H1 (cell line): ENCODE data around the gene FIGNL2. TPM values are rescaled to one million over a fixed set of nuclear protein-coding genes. Genes with fewer than 3 reads are reported as not detected.

Source experiments
- CTCF ChIA-PET: fragments of 300-600 bp; sonication (Branson Sonifier 250); formaldehyde crosslinking; loops from one replicate; lab custom pipeline; 2021; ENCODE audit not compliant: partially characterized antibody; lab: Charles Lee
- POLR2A ChIA-PET: fragments of 300-600 bp; sonication (Branson Sonifier 250); formaldehyde crosslinking; loops from one replicate; lab custom pipeline; 2021; ENCODE audit warnings: inconsistent platforms; ENCODE audit not compliant: partially characterized antibody; lab: Charles Lee
- DNase-seq, 2 experiments: peaks; one replicate each; pipeline versions ENCODE4 v3.0.0 to v3.0.0-alpha.2; 2010 to 2022; ENCODE audit warnings: low spot score in 2 of 2, low read depth in 1 of 2, mixed read lengths in 1 of 2
- FAIRE-seq: peaks from 2 replicates; lab custom pipeline; 2011; peaks lifted over from hg19 to GRCh38; lab: Jason Lieb, UNC
- H2AFZ ChIP-seq: 2 replicates; pipeline ENCODE4 v1.8.1; 2012; ENCODE audit warnings: low read length, inconsistent platforms
- H2AK5ac ChIP-seq: 2 replicates; pipeline ENCODE4 v1.6.1; 2013; ENCODE audit warnings: low read depth, low read length
- H2BK120ac ChIP-seq: replicated peaks from 2 replicates; pipeline ENCODE3; 2013; ENCODE audit warnings: low read depth, low read length, inconsistent platforms
- H2BK12ac ChIP-seq: 2 replicates; pipeline ENCODE4 v1.6.1; 2013; ENCODE audit warnings: low read depth, low read length
- H2BK15ac ChIP-seq: 2 replicates; pipeline ENCODE4 v1.6.1; 2013; ENCODE audit warnings: low read length
- H2BK20ac ChIP-seq: 2 replicates; pipeline ENCODE4 v1.6.1; 2013; ENCODE audit warnings: low read length
- H2BK5ac ChIP-seq: 2 replicates; pipeline ENCODE4 v1.6.1; 2013; ENCODE audit warnings: low read depth, low read length
- H3K14ac ChIP-seq: 2 replicates; pipeline ENCODE4 v1.6.1; 2013; ENCODE audit warnings: inconsistent platforms; ENCODE audit not compliant: insufficient read length
- H3K18ac ChIP-seq: 2 replicates; pipeline ENCODE4 v1.6.1; 2013; ENCODE audit warnings: low read length; ENCODE audit errors: extremely low read depth
- H3K23ac ChIP-seq: 2 replicates; pipeline ENCODE4 v1.6.1; 2013; ENCODE audit warnings: inconsistent platforms; ENCODE audit not compliant: insufficient read length
- H3K23me2 ChIP-seq: 2 replicates; pipeline ENCODE4 v1.6.1; 2013; ENCODE audit warnings: low read depth, low read length
- H3K27ac ChIP-seq: 2 replicates; pipeline ENCODE4 v1.6.1; 2011; ENCODE audit warnings: low read depth, low read length, inconsistent platforms
- H3K27me3 ChIP-seq, 4 experiments: replicated peaks in 1 of 4; 1 replicate in 1 of 4; 2 replicates in 3 of 4; pipeline versions ENCODE4 v1.6.1 to v1.8.1; 2011 to 2013; ENCODE audit warnings: low read length in 3 of 4, mild to moderate bottlenecking in 3 of 4, inconsistent platforms in 2 of 4, mixed read lengths in 2 of 4, moderate library complexity in 1 of 4; ENCODE audit not compliant: control insufficient read depth in 3 of 4, insufficient read depth in 3 of 4; ENCODE audit errors: extremely low read depth in 1 of 4
- H3K36me3 ChIP-seq, 4 experiments: 2 replicates each; pipeline versions ENCODE4 v1.6.1 to v1.8.1; 2011 to 2013; ENCODE audit warnings: mild to moderate bottlenecking in 4 of 4, low read length in 3 of 4, moderate library complexity in 2 of 4, control low read depth in 1 of 4, inconsistent platforms in 1 of 4; ENCODE audit not compliant: insufficient read depth in 4 of 4, control insufficient read depth in 2 of 4
- H3K4ac ChIP-seq: replicated peaks from 2 replicates; pipeline ENCODE3; 2013; ENCODE audit warnings: low read length, low read depth, mixed read lengths, inconsistent platforms; ENCODE audit not compliant: insufficient read length
- H3K4me1 ChIP-seq, 4 experiments: replicated peaks in 1 of 4; 1 replicate in 1 of 4; 2 replicates in 3 of 4; pipeline versions ENCODE4 v1.6.1 to v1.8.1; 2011 to 2013; ENCODE audit warnings: low read length in 3 of 4, inconsistent platforms in 2 of 4, mixed read lengths in 1 of 4; ENCODE audit not compliant: insufficient read depth in 4 of 4, control insufficient read depth in 3 of 4
- H3K4me2 ChIP-seq, 2 experiments: 2 replicates each; pipeline versions ENCODE4 v1.6.1 to v1.8.1; 2011 to 2013; ENCODE audit warnings: low read depth in 2 of 2, low read length in 2 of 2, control low read depth in 1 of 2, inconsistent platforms in 1 of 2, mild to moderate bottlenecking in 1 of 2; ENCODE audit not compliant: insufficient read depth in 1 of 2
- H3K4me3 ChIP-seq, 4 experiments: fragments of 200-600, 300-600 bp in 1 of 4; sonication (generic), shearing (Covaris generic), sonication (Bioruptor Twin) in 1 of 4; 2 replicates each; pipeline versions ENCODE4 v1.5.1 to v1.8.1; 2011 to 2016; ENCODE audit warnings: low read length in 4 of 4, low read depth in 3 of 4, control low read depth in 2 of 4, inconsistent platforms in 2 of 4, mild to moderate bottlenecking in 2 of 4, mixed read lengths in 1 of 4, moderate library complexity in 1 of 4; ENCODE audit not compliant: insufficient read depth in 2 of 4; ENCODE audit errors: extremely low read depth in 1 of 4
- H3K56ac ChIP-seq: replicated peaks from 2 replicates; pipeline ENCODE3; 2013; ENCODE audit warnings: low read depth, mild to moderate bottlenecking, mixed read lengths, low read length, inconsistent platforms; ENCODE audit not compliant: insufficient read length
- H3K79me1 ChIP-seq: 2 replicates; pipeline ENCODE4 v1.6.1; 2013; ENCODE audit warnings: low read depth, low read length, control low read depth
- H3K79me2 ChIP-seq, 2 experiments: 2 replicates each; pipeline versions ENCODE4 v1.6.1 to v1.8.1; 2012 to 2013; ENCODE audit warnings: low read length in 2 of 2, mild to moderate bottlenecking in 2 of 2, inconsistent platforms in 1 of 2; ENCODE audit not compliant: insufficient read depth in 2 of 2, control insufficient read depth in 1 of 2
- H3K9ac ChIP-seq, 4 experiments: replicated peaks in 1 of 4; 1 replicate in 1 of 4; 2 replicates in 3 of 4; pipeline versions ENCODE4 v1.6.1 to v1.8.1; 2011 to 2013; ENCODE audit warnings: low read depth in 3 of 4, low read length in 3 of 4, control low read depth in 2 of 4, mild to moderate bottlenecking in 2 of 4, moderate library complexity in 2 of 4, inconsistent platforms in 1 of 4; ENCODE audit errors: extremely low read depth in 1 of 4
- H3K9me3 ChIP-seq, 2 experiments: 2 replicates each; pipeline versions ENCODE4 v1.6.1 to v1.8.1; 2012 to 2013; ENCODE audit warnings: mild to moderate bottlenecking in 2 of 2, moderate library complexity in 2 of 2, control low read depth in 1 of 2, inconsistent platforms in 1 of 2, low read depth in 1 of 2, low read length in 1 of 2, mixed read lengths in 1 of 2; ENCODE audit not compliant: insufficient read depth in 2 of 2
- H4K20me1 ChIP-seq, 2 experiments: replicated peaks in 1 of 2; 2 replicates each; pipeline versions ENCODE3 to v1.8.1; 2011 to 2013; ENCODE audit warnings: inconsistent platforms in 2 of 2, low read length in 2 of 2, mild to moderate bottlenecking in 1 of 2; ENCODE audit not compliant: insufficient read depth in 2 of 2, control insufficient read depth in 1 of 2
- H4K5ac ChIP-seq: 2 replicates; pipeline ENCODE4 v1.6.1; 2013; ENCODE audit warnings: low read length, low read depth, mixed read lengths, inconsistent platforms; ENCODE audit not compliant: insufficient read length
- H4K8ac ChIP-seq: 2 replicates; pipeline ENCODE4 v1.8.0; 2013; ENCODE audit warnings: mild to moderate bottlenecking, moderate library complexity, low read length, inconsistent platforms; ENCODE audit not compliant: insufficient read depth; ENCODE audit errors: extremely low read depth
- H4K91ac ChIP-seq: replicated peaks from 2 replicates; pipeline ENCODE3; 2013; ENCODE audit warnings: low read length, mixed read lengths, inconsistent platforms; ENCODE audit not compliant: insufficient read length
- JUN ChIP-seq: IDR thresholded peaks from 2 replicates; pipeline ENCODE4 v1.6.1; 2011; ENCODE audit warnings: low read depth, mild to moderate bottlenecking, improper control_type of control experiment, low read length
- PHF8 ChIP-seq: fragments of 200-600 bp; sonication (generic); conservative IDR thresholded peaks from 2 replicates; pipeline ENCODE4 v1.7.1; 2012; ENCODE audit warnings: low read depth, mild to moderate bottlenecking, inconsistent platforms, low read length, moderate library complexity
- RFX5 ChIP-seq: IDR thresholded peaks from 2 replicates; pipeline ENCODE4 v1.6.1; 2011; ENCODE audit warnings: low read depth, low read length, improper control_type of control experiment, borderline replicate concordance
- SP4 ChIP-seq: IDR thresholded peaks from 2 replicates; pipeline ENCODE4 v1.6.1; 2012; ENCODE audit warnings: low read length, inconsistent platforms
- SUZ12 ChIP-seq: fragments of 200-600 bp; sonication (generic); IDR thresholded peaks from 2 replicates; pipeline ENCODE4 v1.6.1; 2012; ENCODE audit warnings: mild to moderate bottlenecking, inconsistent platforms, low read length, moderate library complexity, mixed read lengths
- TBP ChIP-seq: IDR thresholded peaks from 2 replicates; pipeline ENCODE4 v1.6.1; 2011; ENCODE audit warnings: low read depth, low read length, improper control_type of control experiment
- ZNF274 ChIP-seq: IDR thresholded peaks from 2 replicates; pipeline ENCODE4 v1.7.0; 2012; ENCODE audit warnings: low read length, borderline replicate concordance; ENCODE audit errors: extremely low read depth
- WGBS, 2 experiments: shearing (Covaris generic) in 1 of 2; methylation state at CpG; one replicate each; pipeline versions ENCODE4 v1.1.6 to v1.1.7; 2013 to 2015; ENCODE audit warnings: low lambda C conversion rate in 2 of 2, mixed read lengths in 2 of 2, inconsistent platforms in 1 of 2, low coverage in 1 of 2, missing lambda C conversion rate in 1 of 2; ENCODE audit not compliant: insufficient replicate concordance in 2 of 2, insufficient coverage in 1 of 2, insufficient read length in 1 of 2; ENCODE audit errors: extremely low coverage in 1 of 2, missing lambda C conversion rate in 1 of 2; 5-methylcytosine and 5-hydroxymethylcytosine counted together
- polyA plus RNA-seq, 7 experiments: library from polyadenylated mRNA; depleted of rRNA in 3 of 7; stranded (reverse) in 5 of 7; unstranded in 2 of 7; fragments of >200 nt in 5 of 7; fragments of 200-250 nt in 2 of 7; gene quantifications; 1 replicate in 5 of 7; 2 replicates in 1 of 7; 4 replicates in 1 of 7; pipeline versions ENCODE4 v1.2.1 to v1.2.3, GENCODE V29; 2011 to 2013; ENCODE audit warnings: missing spikeins in 2 of 7, mixed read lengths in 2 of 7
- total RNA-seq: library from RNA; stranded (reverse); fragmentation: NEBNext Ultra II Directional; extraction: Animal tissue kit (Norgen Biotek cat#: 25700); gene quantifications from 2 replicates; pipeline ENCODE4 v1.2.1, GENCODE V29; 2021

The FIGNL2 gene
- total and polyA plus RNA-seq, 2 of the 8 experiments (the other 6 are each of a cell fraction or from before 2014, with no cell fraction given) = 6.5 to 7.1 TPM

DNA sequence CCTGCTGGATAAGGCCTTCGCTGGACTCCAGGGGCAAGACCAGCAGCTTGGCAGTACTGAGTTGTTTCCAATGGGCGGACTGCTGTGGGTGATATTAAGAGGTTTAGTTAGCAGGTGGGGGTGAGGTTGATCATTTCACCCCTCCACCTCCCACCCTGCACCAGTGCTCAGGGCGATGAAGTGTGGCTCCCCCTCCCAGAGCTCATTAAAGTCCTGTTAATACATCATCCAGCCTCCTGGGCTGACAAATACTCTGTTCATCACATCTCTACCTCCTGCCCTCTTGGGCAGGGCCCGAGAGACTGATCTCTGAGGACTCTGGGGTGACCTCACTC is 2.4 kb upstream of the FIGNL2 start:
- no peak overlapping the region for H3K23ac ChIP-seq
- H3K18ac ChIP-seq = no peak overlapping the region
- no peak overlapping the region for H2BK120ac ChIP-seq
- no peak overlapping the region for H2AFZ ChIP-seq
- peak overlapping the region; percentile 72; the same call in 1 of the 2 replicates for H2BK15ac ChIP-seq
- H2BK12ac ChIP-seq = no peak overlapping the region
- H3K36me3 ChIP-seq = no peaks in the 10 kb centered on the region
- ChIA-PET POLR2A (interaction anchor here (0.6 to 11.0 kb wide), 4 partner anchors 16 to 1034 kb away, joined by 3 to 107 read pairs (median 4); partner anchors contain the start of gene NR4A1), CTCF (interaction anchor here (1.2 to 8.5 kb wide), 9 partner anchors 12 to 50 kb away, joined by 3 to 132 read pairs (median 10); no protein-coding TSS in a partner anchor)
- H3K9me3 ChIP-seq = no peaks in the 10 kb centered on the region
- no peaks in the 10 kb centered on the region for H3K79me2 ChIP-seq
- TF ChIP-seq JUN (no peak), TBP (no peak), SP4 (no peak), SUZ12 (no peak), RFX5 (no peak), PHF8 (no peak), ZNF274 (no peak)
- H3K4ac ChIP-seq = no peak overlapping the region
- no peak overlapping the region for H3K14ac ChIP-seq
- H4K8ac ChIP-seq = no peak overlapping the region
- no peak for DNase-seq
- no peak overlapping the region for H4K5ac ChIP-seq
- FAIRE-seq = no peak
- 82% methylated on average over 4 of the region's 4 CpGs; no CpG with 5 or more reads in 1 of the 2 experiments for WGBS, 2 experiments
- no peak overlapping the region for H2BK5ac ChIP-seq
- no peak overlapping the region; a peak in 1 of 4 replicates for H3K4me2 ChIP-seq
- peaks cover 2% of the 10 kb centered on the region; the same call in 1 of the 2 replicates for H3K79me1 ChIP-seq
- no peak overlapping the region for H3K9ac ChIP-seq
- H3K56ac ChIP-seq = no peak overlapping the region
- no peak overlapping the region for H2BK20ac ChIP-seq
- no peak overlapping the region for H3K27ac ChIP-seq
- H2AK5ac ChIP-seq = no peak overlapping the region
- H3K23me2 ChIP-seq = peaks cover 18% of the 10 kb centered on the region; the same call in 1 of the 2 replicates
- peaks cover 6 to 40% (median 36%) of the 10 kb centered on the region in 4 experiments for H3K27me3 ChIP-seq
- peaks cover 6 to 25% (median 14%) of the 10 kb centered on the region in 4 experiments for H3K4me1 ChIP-seq
- H4K91ac ChIP-seq = no peak overlapping the region
- H3K4me3 ChIP-seq = no peak overlapping the region
- peaks cover 0 to 5% of the 10 kb centered on the region in 2 experiments for H4K20me1 ChIP-seq
